ENCODE results near the gene RABGEF1.
"Not testable (repeated sequence)": the region's sequence is repeated elsewhere in the genome, so short reads cannot be mapped to it uniquely, and the experiment has no call there.

RABGEF1 gene

GRCh38 chr7:66740302-66740979, at the start of gene RABGEF1:
TSS of gene RABGEF1 (plus strand) at chr7:66740733. CDS start at chr7:66771900, 31,167 bp downstream.
- DNase-seq (ENCODE audit: low spot score) = peak; percentile 97

GRCh38 chr7:66693331-66693730, 47.2 kb upstream of the RABGEF1 start:
- DNase-seq (ENCODE audit: low spot score) = no peak

- no peak for DNase-seq (ENCODE audit: low spot score)
Measured at GRCh38 chr7:66694286-66694685, 46.2 kb upstream of the RABGEF1 start.

DNA sequence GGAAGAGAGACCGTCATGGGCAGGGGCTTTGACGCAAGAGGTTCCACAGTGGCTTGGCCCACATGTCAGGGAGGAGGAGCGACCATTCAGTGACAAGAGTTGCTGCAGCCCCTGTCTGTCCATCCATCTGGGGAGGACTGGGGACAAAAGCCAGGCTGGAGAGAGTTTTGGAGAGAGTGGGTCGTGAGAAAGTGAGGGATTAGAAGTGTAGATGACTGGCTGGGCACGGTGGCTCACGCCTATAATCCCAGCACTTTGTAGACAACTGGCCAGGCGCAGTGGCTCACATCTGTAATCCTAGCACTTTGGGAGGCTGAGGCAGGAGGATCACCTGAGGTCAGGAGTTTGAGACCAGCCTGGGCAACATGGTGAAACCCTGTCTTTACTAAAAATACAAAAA, 45.1 kb upstream of the RABGEF1 start:
- DNase-seq (ENCODE audit: low spot score) = not testable (repeated sequence)

DNA sequence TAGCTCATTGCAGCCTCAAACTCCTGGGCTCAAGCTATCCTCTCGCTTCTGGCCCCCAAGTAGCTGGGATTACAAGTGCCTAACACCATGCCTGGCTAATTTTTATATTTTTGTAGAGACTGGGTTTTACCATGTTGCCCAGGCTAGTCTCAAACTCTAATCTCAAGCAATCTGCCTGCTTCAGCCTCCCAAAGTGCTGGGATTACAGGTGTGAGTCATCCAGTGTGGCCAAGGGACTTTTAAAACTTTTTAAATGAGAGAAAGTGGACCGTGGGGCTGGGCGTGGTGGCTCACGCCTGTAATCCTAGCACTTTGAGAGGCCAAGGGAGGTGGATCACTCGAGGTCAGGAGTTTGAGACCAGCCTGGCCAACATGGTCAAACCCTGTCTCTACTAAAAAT, 44.4 kb upstream of the RABGEF1 start:
- not testable (repeated sequence) for DNase-seq (ENCODE audit: low spot score)

- no peak for DNase-seq (ENCODE audit: low spot score)
Measured at GRCh38 chr7:66696774-66697191, 43.8 kb upstream of the RABGEF1 start.

DNA sequence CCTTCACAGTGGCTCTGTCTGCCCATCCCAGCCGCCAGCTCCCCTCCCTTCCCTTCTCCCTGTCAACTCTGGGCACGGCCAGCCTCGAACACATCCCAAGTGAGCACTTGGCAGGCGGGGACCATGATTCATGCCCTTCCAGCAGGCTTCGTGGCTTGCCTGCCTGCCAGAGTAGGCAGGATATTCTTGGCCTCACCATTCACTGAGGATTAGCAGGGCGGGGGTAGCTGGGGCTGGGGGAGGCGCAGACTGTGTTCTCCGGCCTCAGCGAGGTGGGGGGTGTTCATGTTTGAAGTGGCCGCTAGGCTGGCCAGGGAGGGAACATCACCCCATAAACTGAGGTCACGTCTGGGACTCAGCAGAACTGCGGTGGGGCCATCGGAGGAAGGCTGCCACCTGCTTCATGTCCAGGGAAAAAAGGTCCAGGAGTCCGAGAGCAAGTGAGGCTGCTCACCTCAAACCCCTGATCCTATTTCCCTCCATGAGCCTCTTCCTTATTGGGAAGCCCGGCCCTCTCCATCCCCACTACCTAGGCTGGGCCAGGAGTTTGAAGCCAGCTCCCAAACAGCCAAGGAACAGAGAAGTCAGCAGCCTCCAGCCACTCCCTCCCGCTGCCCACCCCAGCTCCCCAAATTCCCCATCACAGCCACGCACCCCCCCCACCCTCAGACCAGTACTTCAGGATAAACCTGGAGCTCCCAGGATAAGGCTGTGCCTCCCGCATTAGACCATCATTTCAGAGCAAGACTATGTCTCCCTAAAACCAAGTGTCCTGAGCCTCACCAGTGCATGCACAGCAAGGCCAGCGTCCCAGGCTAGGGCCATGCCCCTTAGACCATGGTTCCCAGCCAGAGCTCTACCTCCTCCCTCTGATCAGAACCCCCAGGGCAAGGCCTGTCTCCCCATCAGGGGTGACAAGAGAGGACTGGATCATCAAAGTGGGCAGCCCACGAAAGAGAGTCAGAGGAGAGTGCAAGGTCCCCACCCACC, 42.8 kb upstream of the RABGEF1 start:
- no peak for DNase-seq (ENCODE audit: low spot score)

DNA sequence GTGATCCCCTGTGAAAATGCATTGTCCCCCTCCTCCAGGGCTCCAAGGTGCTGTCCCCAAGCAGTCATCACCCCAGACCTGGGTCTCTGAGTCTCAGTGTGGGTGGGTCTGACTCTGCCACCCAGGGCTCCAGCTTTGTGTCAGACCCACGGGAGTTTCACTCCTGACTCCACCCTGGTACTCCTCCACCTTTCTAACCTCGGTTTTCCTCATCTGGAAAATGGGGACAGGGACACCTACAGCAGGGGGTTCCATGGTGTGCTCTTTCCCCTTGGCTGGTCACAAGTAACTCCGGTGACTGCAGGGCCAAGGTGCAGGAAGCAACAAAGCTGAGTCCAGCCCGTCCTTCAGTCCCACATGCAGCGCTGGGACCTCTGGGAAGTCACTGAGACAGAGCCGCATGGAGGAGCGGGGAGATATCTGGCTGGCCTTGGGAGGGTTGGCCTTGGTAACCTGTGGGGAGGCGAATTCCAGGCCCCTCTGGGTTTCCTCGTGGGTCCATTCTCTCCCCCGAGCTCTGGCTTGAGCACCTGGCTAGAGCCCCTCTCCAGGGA, 41.8 kb upstream of the RABGEF1 start:
- DNase-seq (ENCODE audit: low spot score) = no peak

GRCh38 chr7:66699998-66700397, 40.5 kb upstream of the RABGEF1 start:
- no peak for DNase-seq (ENCODE audit: low spot score)

- DNase-seq (ENCODE audit: low spot score) = no peak
Measured at GRCh38 chr7:66700633-66701131, 39.9 kb upstream of the RABGEF1 start.

- no peak for DNase-seq (ENCODE audit: low spot score)
Measured at GRCh38 chr7:66707825-66708224, 32.7 kb upstream of the RABGEF1 start.

GRCh38 chr7:66710752-66711151, 29.8 kb upstream of the RABGEF1 start:
- DNase-seq (ENCODE audit: low spot score) = not testable (repeated sequence)

GRCh38 chr7:66713687-66714086, 26.8 kb upstream of the RABGEF1 start:
- no peak for DNase-seq (ENCODE audit: low spot score)

- not testable (repeated sequence) for DNase-seq (ENCODE audit: low spot score)
Measured at GRCh38 chr7:66716634-66717033, 23.9 kb upstream of the RABGEF1 start.

- no peak for DNase-seq (ENCODE audit: low spot score)
Measured at GRCh38 chr7:66720561-66720960, 20.0 kb upstream of the RABGEF1 start.

DNA sequence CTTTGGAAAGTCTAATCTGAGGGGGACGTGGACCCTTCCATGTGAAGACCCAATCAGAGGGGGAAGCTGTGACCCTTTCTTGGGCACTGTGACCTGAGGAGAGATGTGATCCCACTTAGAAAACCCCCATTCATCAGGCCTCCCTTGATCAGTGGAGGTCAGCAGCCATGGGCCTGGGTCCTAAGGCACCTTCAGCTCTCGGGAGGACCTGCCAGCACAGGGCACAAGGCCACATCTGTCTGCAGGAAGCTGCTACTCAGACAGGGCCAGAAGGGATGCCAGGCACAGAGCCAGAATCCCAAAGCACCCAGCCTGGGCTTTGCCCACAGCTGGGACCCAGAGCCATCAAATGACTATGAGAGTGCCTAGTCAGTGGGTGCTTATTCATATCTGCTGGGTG, 14.7 kb upstream of the RABGEF1 start:
- DNase-seq (ENCODE audit: low spot score) = no peak

GRCh38 chr7:66727058-66727457, 13.5 kb upstream of the RABGEF1 start:
- no peak for DNase-seq (ENCODE audit: low spot score)

DNA sequence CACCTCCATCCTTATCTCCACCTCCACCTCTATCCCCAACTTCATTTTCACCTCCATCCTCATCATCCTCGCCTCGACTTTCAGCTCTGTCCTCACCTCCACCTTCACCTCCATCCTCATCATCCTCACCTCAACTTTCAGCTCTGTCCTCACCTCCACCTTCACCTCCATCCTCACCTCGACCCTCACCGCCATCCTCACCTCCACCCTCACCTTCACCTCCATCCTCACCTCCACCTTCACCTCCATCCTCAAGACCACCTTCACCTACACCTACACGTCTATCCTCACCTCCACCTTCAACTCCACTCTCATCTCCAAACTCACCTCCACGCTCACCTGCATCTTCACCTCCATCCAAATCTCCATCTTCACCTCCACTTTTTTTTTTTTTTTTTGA, 12.0 kb upstream of the RABGEF1 start:
- no peak for DNase-seq (ENCODE audit: low spot score)

DNA sequence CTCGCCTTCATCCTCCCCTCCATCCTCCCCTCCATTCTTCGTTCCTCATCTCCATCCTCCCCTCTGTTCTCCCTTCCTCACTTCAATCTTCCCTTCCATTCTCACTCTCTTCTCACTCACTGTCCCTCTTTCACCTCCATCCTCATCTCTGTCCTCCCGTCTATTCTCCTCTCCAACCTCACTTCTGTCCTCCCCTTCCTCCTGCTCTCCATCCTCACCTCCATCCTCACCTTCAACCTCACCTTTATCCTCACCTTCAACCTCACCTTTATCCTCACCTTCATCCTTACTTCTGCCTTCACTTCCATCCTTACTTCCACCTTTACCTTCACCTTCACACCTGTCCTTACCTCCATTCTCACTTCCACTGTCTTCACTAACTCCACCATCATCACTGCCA, 11.3 kb upstream of the RABGEF1 start:
- DNase-seq (ENCODE audit: low spot score) = no peak

- no peak for DNase-seq (ENCODE audit: low spot score)
Measured at GRCh38 chr7:66731986-66732385, 8.5 kb upstream of the RABGEF1 start.

DNA sequence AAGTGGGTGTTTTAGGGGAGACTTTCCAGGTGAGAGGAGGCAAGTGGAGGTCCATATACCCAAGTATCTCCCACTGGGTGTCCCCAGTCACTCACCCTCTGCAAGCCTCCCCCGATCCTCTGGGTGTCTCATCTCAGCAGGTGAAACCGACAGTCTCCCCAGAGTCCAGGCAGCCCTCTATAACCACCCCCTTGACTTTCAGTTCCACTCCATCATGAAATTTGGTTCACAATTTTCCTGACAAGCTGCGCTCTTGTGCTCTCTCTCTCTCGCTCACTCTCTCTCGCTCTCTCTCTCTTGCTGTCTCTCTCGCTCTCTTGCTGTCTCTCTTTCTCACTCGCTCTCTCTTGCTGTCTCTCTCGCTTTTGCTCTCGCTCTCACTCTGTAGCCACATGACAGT, 8.1 kb upstream of the RABGEF1 start:
- no peak for DNase-seq (ENCODE audit: low spot score)

DNA sequence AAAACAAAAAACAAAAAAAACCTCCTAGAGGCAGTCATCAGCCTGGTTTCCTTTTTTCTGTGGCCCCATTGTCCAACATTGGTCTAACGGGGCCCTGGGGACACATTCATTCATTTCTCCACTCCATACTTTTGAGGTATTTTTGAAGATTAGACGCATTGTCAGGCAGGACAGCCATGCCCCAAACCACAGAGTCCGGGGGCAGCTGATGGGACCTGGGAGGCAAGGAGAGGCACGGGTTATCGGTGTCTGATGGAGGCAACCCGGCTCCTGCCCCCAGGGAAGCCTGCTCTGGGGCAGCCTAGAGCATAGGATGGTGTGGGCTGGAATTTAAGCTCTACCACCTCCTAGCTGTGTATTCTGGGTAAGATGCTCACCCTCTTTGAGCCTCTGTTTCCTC, 6.5 kb upstream of the RABGEF1 start:
- no peak for DNase-seq (ENCODE audit: low spot score)

DNA sequence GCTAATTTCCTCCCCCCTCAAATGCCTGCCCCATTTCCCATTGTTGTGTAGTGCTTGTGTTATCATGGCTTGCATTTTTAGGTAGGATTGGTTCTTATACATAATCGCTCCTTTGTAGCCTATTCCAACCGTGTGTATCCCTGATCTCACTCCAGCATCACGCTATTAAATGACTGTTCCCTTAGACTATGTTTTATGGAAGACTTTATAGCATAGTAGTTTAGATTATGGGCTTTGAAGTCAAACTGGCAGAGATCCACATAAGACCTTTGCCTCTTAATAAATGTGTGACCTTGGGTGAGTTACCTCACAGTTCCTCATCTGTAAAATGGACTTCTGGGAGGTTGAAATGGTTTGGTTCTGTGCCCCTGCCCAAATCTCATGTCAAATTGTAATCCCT, 5.4 kb upstream of the RABGEF1 start:
- no peak for DNase-seq (ENCODE audit: low spot score)

Data from ecto neural progenitor cell (in vitro differentiated cells).